ENCODE measurements around the gene PALLD. TPM values are rescaled to one million over a fixed set of nuclear protein-coding genes. Genes with fewer than 3 reads are reported as not detected.

The PALLD gene
- total and polyA plus RNA-seq, 2 donors (not counting 3 experiments of a cell fraction or from before 2014, with no cell fraction given), result 13.4 to 48.2 TPM

- H4K20me1 ChIP-seq (replicated peaks; ENCODE audit: control insufficient read depth, extremely low read depth, insufficient read depth, low read length), result no peaks in the 10 kb centered on the region
- FAIRE-seq, result no peak
- dilution Hi-C loops (cut with MboI; ENCODE audit: extremely low pct_ligation_motif_present, low sequenced_read_pairs), result no loop called here
Observed at GRCh38 chr4:168955674-168956073, 458.8 kb downstream of the PALLD start.

GRCh38 chr4:168960716-168961115 is 463.9 kb downstream of the PALLD start:
- BruUV-seq (replicated peaks), result no TSS peak

More at GRCh38 chr4:168955674-168956073, 458.8 kb downstream of the PALLD start:
- intact Hi-C loops (cut with micrococcal nuclease), result no loop called here
- Histone ChIP-seq H3K9ac (replicated peaks; ENCODE audit: extremely low read depth, insufficient read depth, low read length) (no peak overlapping the region), H3K9me1 (replicated peaks; ENCODE audit: control insufficient read depth, extremely low read depth, insufficient read depth, low read length) (no peaks in the 10 kb centered on the region), H3K79me2 (ENCODE audit: control insufficient read depth, insufficient read depth, low read length) (no peaks in the 10 kb centered on the region), H3K27me3 (ENCODE audit: control insufficient read depth in 2 of 2, insufficient read depth in 2 of 2, low read length in 2 of 2) (no peaks in the 10 kb centered on the region), H3K4me3 (replicated peaks in 1 of 3; ENCODE audit: insufficient read depth in 1 of 3, low read depth in 1 of 3, low read length in 3 of 3) (no peak overlapping the region), H3K4me2 (ENCODE audit: insufficient read depth, low read length) (no peak overlapping the region), H3K9me3 (replicated peaks; ENCODE audit: control insufficient read depth, insufficient read depth, low read length) (no peaks in the 10 kb centered on the region), H2AFZ (ENCODE audit: low read depth, low read length) (no peak overlapping the region), H3K36me3 (ENCODE audit: control insufficient read depth in 2 of 2, extremely low read depth in 1 of 2, insufficient read depth in 2 of 2, low read length in 2 of 2) (no peaks in the 10 kb centered on the region), H3K4me1 (ENCODE audit: control insufficient read depth, extremely low read depth, insufficient read depth, low read length) (no peaks in the 10 kb centered on the region), H3K27ac (ENCODE audit: insufficient read depth, low read depth, low read length) (no peak overlapping the region)
- TF ChIP-seq MYC (IDR thresholded peaks at IDR 0.05; ENCODE audit: low read depth, low read length), result no peak
- ChIA-PET CTCF (interaction anchor here (1.1 to 2.0 kb wide), 3 partner anchors 9 to 601 kb away, joined by 3 to 8 read pairs (median 5); no protein-coding TSS in a partner anchor), POLR2A (no interaction called here)
- BruUV-seq (replicated peaks), result no TSS peak
- no peak for DNase-seq (ENCODE audit: low read depth, low spot score)

More at GRCh38 chr4:168960716-168961115, 463.9 kb downstream of the PALLD start:
- dilution Hi-C loops (cut with MboI; ENCODE audit: extremely low pct_ligation_motif_present, low sequenced_read_pairs), result no loop called here
- no peak overlapping the region for H3K9ac ChIP-seq (replicated peaks; ENCODE audit: extremely low read depth, insufficient read depth, low read length)
- H3K9me1 ChIP-seq (replicated peaks; ENCODE audit: control insufficient read depth, extremely low read depth, insufficient read depth, low read length), result no peaks in the 10 kb centered on the region
- FAIRE-seq, result no peak
- H3K4me1 ChIP-seq (ENCODE audit: control insufficient read depth, extremely low read depth, insufficient read depth, low read length), result no peaks in the 10 kb centered on the region
- no peaks in the 10 kb centered on the region for H3K79me2 ChIP-seq (ENCODE audit: control insufficient read depth, insufficient read depth, low read length)
- H4K20me1 ChIP-seq (replicated peaks; ENCODE audit: control insufficient read depth, extremely low read depth, insufficient read depth, low read length), result no peaks in the 10 kb centered on the region
- no peaks in the 10 kb centered on the region for H3K9me3 ChIP-seq (replicated peaks; ENCODE audit: control insufficient read depth, insufficient read depth, low read length)
- no peak for DNase-seq (ENCODE audit: low read depth, low spot score)
- H3K27me3 ChIP-seq (ENCODE audit: control insufficient read depth in 2 of 2, insufficient read depth in 2 of 2, low read length in 2 of 2), result no peaks in the 10 kb centered on the region
- H3K27ac ChIP-seq (ENCODE audit: insufficient read depth, low read depth, low read length), result no peak overlapping the region
- no peak overlapping the region for H3K4me3 ChIP-seq (replicated peaks in 1 of 3; ENCODE audit: insufficient read depth in 1 of 3, low read depth in 1 of 3, low read length in 3 of 3)
- H2AFZ ChIP-seq (ENCODE audit: low read depth, low read length), result no peak overlapping the region
- intact Hi-C loops (cut with micrococcal nuclease), result no loop called here
- TF ChIP-seq FOS (IDR thresholded peaks at IDR 0.05; ENCODE audit: borderline replicate concordance, insufficient read depth, low read length) (no peak), JUN (IDR thresholded peaks at IDR 0.05; ENCODE audit: borderline replicate concordance, insufficient read depth, insufficient read length, low read depth) (no peak), EZH2 (IDR thresholded peaks at IDR 0.05; ENCODE audit: borderline replicate concordance, low read depth, low read length, severe bottlenecking) (no peak), POLR2A (IDR thresholded peaks at IDR 0.05; ENCODE audit: low read depth, low read length) (no peak), CTCF (IDR thresholded peaks at IDR 0.05; ENCODE audit: extremely low read depth in 1 of 2, insufficient read depth in 1 of 2, low read depth in 1 of 2, low read length in 2 of 2) (no peak), POLR2AphosphoS5 (IDR thresholded peaks at IDR 0.05; ENCODE audit: insufficient read depth, low read depth, low read length) (no peak), MAX (IDR thresholded peaks at IDR 0.05; ENCODE audit: insufficient read depth, insufficient read length) (no peak), GATA2 (IDR thresholded peaks at IDR 0.05; ENCODE audit: insufficient read depth, insufficient read length, low read depth, low read length) (no peak), MYC (IDR thresholded peaks at IDR 0.05; ENCODE audit: low read depth, low read length) (no peak)
- H3K4me2 ChIP-seq (ENCODE audit: insufficient read depth, low read length), result no peak overlapping the region
- no peaks in the 10 kb centered on the region for H3K36me3 ChIP-seq (ENCODE audit: control insufficient read depth in 2 of 2, extremely low read depth in 1 of 2, insufficient read depth in 2 of 2, low read length in 2 of 2)
- CTCF ChIA-PET, result no interaction called here
- POLR2A ChIA-PET, result no interaction called here

Measured in endothelial cell of umbilical vein (primary cell).